GM23338 (cell line): ENCODE results near the gene ZBTB12. TPM values are rescaled to one million over a fixed set of nuclear protein-coding genes. Genes with fewer than 3 reads are reported as not detected.

ENCODE experiments used
- ATAC-seq: fragments of 200-7000 bp; cut with Tn5 transposase; 3 replicates; pipeline ENCODE4 v1.9.1; 2020
- DNase-seq: peaks from one replicate; pipeline ENCODE4 v3.0.0-alpha.2; 2015; ENCODE audit warnings: low spot score
- H2AFZ ChIP-seq: fragments of 200-600 bp; sonication (generic); 2 replicates; pipeline ENCODE4 v1.8.0; 2016; ENCODE audit warnings: antibody characterized with exemption, mild to moderate bottlenecking, moderate library complexity
- H3F3A ChIP-seq: fragments of 200-600 bp; sonication (generic); replicated peaks from 2 replicates; pipeline ENCODE4 v1.8.0; 2017; ENCODE audit warnings: antibody characterized with exemption, mixed run types, low read depth
- H3K27ac ChIP-seq: fragments of 200-600 bp; sonication (generic); 2 replicates; pipeline ENCODE4 v1.6.1; 2016; ENCODE audit warnings: low read depth
- H3K27me3 ChIP-seq: fragments of 200-600 bp; sonication (generic); 2 replicates; pipeline ENCODE4 v1.8.0; 2016; ENCODE audit warnings: mild to moderate bottlenecking, mixed run types, moderate library complexity; ENCODE audit not compliant: insufficient read depth
- H3K36me3 ChIP-seq: fragments of 200-600 bp; sonication (generic); 2 replicates; pipeline ENCODE4 v1.8.0; 2016; ENCODE audit warnings: mild to moderate bottlenecking; ENCODE audit not compliant: insufficient read depth
- H3K4me1 ChIP-seq: fragments of 200-600 bp; sonication (generic); 2 replicates; pipeline ENCODE4 v1.8.0; 2016; ENCODE audit warnings: mild to moderate bottlenecking, moderate library complexity; ENCODE audit not compliant: insufficient read depth
- H3K4me2 ChIP-seq: fragments of 200-600 bp; sonication (generic); 2 replicates; pipeline ENCODE4 v1.7.1; 2017; ENCODE audit warnings: mixed run types
- H3K4me3 ChIP-seq: fragments of 200-600 bp; sonication (generic); 2 replicates; pipeline ENCODE4 v1.6.1; 2016; ENCODE audit warnings: mixed run types
- H3K79me2 ChIP-seq: fragments of 200-600 bp; sonication (generic); replicated peaks from 2 replicates; pipeline ENCODE4 v1.8.0; 2017; ENCODE audit warnings: mild to moderate bottlenecking; ENCODE audit not compliant: insufficient read depth
- H3K9me2 ChIP-seq: fragments of 200-600 bp; sonication (generic); 2 replicates; pipeline ENCODE4 v1.8.0; 2017; ENCODE audit not compliant: insufficient read depth
- H4K20me1 ChIP-seq: fragments of 200-600 bp; sonication (generic); replicated peaks from 2 replicates; pipeline ENCODE4 v1.8.0; 2017; ENCODE audit warnings: mild to moderate bottlenecking; ENCODE audit not compliant: insufficient read depth
- H3K27ac Mint-ChIP-seq: 2 replicates; pipeline ENCODE4 v1.8.0; 2020; ENCODE audit warnings: inconsistent platforms, mild to moderate bottlenecking, moderate library complexity, mixed read lengths
- H3K27me3 Mint-ChIP-seq: 3 replicates; pipeline ENCODE4 v1.8.0; 2022; ENCODE audit warnings: low read depth, mild to moderate bottlenecking, moderate library complexity, mixed read lengths, inconsistent platforms; ENCODE audit not compliant: insufficient read depth, poor library complexity
- H3K36me3 Mint-ChIP-seq: 3 replicates; pipeline ENCODE4 v1.8.0; 2021; ENCODE audit warnings: low read depth, mild to moderate bottlenecking, inconsistent platforms, moderate library complexity, mixed read lengths
- H3K4me1 Mint-ChIP-seq: 3 replicates; pipeline ENCODE4 v1.8.0; 2020; ENCODE audit warnings: mild to moderate bottlenecking, inconsistent platforms, mixed read lengths
- H3K4me3 Mint-ChIP-seq: 3 replicates; pipeline ENCODE4 v1.8.0; 2021; ENCODE audit warnings: moderate library complexity, mild to moderate bottlenecking, inconsistent platforms, mixed read lengths
- H3K9me3 Mint-ChIP-seq: 3 replicates; pipeline ENCODE4 v1.8.0; 2020; ENCODE audit warnings: moderate library complexity, mild to moderate bottlenecking, inconsistent platforms, mixed read lengths
- JUNB ChIP-seq: IDR thresholded peaks from one replicate; pipeline ENCODE4 v1.6.1; 2016; ENCODE audit warnings: antibody characterized with exemption; ENCODE audit not compliant: unreplicated experiment
- ZNF462 ChIP-seq: fragments of 250-450 bp; sonication (Bioruptor Pico); IDR thresholded peaks from 2 replicates; pipeline ENCODE4 v1.5.0; 2020; ENCODE audit warnings: mild to moderate bottlenecking, moderate library complexity
- polyA plus RNA-seq: library from polyadenylated mRNA; unstranded; fragments of >200 nt; fragmentation: Nextera tagmentation; extraction: Ambion mirVana; gene quantifications from 2 replicates; pipeline ENCODE4 v1.2.1, GENCODE V29; 2016
- total RNA-seq: library from RNA; depleted of rRNA; stranded (reverse); fragments of >200 nt; shearing (Covaris generic); gene quantifications from 2 replicates; pipeline ENCODE4 v1.2.3, GENCODE V29; 2014
- TF ChIP-seq, protein P1 (sequence below): IDR thresholded peaks from one replicate; pipeline ENCODE4 v1.6.1; 2018; ENCODE audit warnings: antibody characterized with exemption; ENCODE audit not compliant: unreplicated experiment
- TF ChIP-seq, protein P2 (sequence below), 2 experiments: fragments of 200-600 bp in 1 of 2; sonication (generic) in 1 of 2; conservative IDR thresholded peaks; 2 replicates each; pipeline versions ENCODE4 v1.5.1 to v1.6.1; 2016 to 2017; ENCODE audit warnings: antibody characterized with exemption in 2 of 2, low read depth in 2 of 2, mild to moderate bottlenecking in 2 of 2, moderate library complexity in 1 of 2

ZBTB12 gene
- total and polyA plus RNA-seq, 2 experiments from 2014 or later = 0.18 to 14.4 TPM

GRCh38 chr6:31888276-31889258 lies 13.3 kb downstream of the ZBTB12 start:
- H3K4me3 ChIP-seq = no peak overlapping the region
- TF ChIP-seq, protein P1, sequence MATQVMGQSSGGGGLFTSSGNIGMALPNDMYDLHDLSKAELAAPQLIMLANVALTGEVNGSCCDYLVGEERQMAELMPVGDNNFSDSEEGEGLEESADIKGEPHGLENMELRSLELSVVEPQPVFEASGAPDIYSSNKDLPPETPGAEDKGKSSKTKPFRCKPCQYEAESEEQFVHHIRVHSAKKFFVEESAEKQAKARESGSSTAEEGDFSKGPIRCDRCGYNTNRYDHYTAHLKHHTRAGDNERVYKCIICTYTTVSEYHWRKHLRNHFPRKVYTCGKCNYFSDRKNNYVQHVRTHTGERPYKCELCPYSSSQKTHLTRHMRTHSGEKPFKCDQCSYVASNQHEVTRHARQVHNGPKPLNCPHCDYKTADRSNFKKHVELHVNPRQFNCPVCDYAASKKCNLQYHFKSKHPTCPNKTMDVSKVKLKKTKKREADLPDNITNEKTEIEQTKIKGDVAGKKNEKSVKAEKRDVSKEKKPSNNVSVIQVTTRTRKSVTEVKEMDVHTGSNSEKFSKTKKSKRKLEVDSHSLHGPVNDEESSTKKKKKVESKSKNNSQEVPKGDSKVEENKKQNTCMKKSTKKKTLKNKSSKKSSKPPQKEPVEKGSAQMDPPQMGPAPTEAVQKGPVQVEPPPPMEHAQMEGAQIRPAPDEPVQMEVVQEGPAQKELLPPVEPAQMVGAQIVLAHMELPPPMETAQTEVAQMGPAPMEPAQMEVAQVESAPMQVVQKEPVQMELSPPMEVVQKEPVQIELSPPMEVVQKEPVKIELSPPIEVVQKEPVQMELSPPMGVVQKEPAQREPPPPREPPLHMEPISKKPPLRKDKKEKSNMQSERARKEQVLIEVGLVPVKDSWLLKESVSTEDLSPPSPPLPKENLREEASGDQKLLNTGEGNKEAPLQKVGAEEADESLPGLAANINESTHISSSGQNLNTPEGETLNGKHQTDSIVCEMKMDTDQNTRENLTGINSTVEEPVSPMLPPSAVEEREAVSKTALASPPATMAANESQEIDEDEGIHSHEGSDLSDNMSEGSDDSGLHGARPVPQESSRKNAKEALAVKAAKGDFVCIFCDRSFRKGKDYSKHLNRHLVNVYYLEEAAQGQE = no peak
- TF ChIP-seq, protein P2, sequence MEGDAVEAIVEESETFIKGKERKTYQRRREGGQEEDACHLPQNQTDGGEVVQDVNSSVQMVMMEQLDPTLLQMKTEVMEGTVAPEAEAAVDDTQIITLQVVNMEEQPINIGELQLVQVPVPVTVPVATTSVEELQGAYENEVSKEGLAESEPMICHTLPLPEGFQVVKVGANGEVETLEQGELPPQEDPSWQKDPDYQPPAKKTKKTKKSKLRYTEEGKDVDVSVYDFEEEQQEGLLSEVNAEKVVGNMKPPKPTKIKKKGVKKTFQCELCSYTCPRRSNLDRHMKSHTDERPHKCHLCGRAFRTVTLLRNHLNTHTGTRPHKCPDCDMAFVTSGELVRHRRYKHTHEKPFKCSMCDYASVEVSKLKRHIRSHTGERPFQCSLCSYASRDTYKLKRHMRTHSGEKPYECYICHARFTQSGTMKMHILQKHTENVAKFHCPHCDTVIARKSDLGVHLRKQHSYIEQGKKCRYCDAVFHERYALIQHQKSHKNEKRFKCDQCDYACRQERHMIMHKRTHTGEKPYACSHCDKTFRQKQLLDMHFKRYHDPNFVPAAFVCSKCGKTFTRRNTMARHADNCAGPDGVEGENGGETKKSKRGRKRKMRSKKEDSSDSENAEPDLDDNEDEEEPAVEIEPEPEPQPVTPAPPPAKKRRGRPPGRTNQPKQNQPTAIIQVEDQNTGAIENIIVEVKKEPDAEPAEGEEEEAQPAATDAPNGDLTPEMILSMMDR (conservative IDR thresholded peaks at IDR 0.05; ENCODE audit: low read depth in 2 of 2) = peak; percentile 77 to 84
- H3K27me3 ChIP-seq = no peaks in the 10 kb centered on the region
- H4K20me1 ChIP-seq = peaks cover 30% of the 10 kb centered on the region
- Mint-ChIP-seq H3K9me3 (no peaks in the 10 kb centered on the region; the same call in 2 of the 3 replicates), H3K4me3 (no peak overlapping the region), H3K27ac (no peak overlapping the region), H3K27me3 (peaks cover 3% of the 10 kb centered on the region), H3K36me3 (peaks cover 93% of the 10 kb centered on the region), H3K4me1 (no peaks in the 10 kb centered on the region; the same call in 2 of the 3 replicates)
- H3K4me2 ChIP-seq = no peak overlapping the region
- H3K4me1 ChIP-seq = no peaks in the 10 kb centered on the region
- peaks cover 39% of the 10 kb centered on the region for H3K36me3 ChIP-seq
- H2AFZ ChIP-seq = no peak overlapping the region
- DNase-seq (peak; percentile 86), ATAC-seq (peak; percentile 94)
- peaks cover 10% of the 10 kb centered on the region; the same call in 1 of the 2 replicates for H3F3A ChIP-seq
- no peaks in the 10 kb centered on the region for H3K79me2 ChIP-seq
- no peak overlapping the region for H3K27ac ChIP-seq
- H3K9me2 ChIP-seq = no peaks in the 10 kb centered on the region

DNA sequence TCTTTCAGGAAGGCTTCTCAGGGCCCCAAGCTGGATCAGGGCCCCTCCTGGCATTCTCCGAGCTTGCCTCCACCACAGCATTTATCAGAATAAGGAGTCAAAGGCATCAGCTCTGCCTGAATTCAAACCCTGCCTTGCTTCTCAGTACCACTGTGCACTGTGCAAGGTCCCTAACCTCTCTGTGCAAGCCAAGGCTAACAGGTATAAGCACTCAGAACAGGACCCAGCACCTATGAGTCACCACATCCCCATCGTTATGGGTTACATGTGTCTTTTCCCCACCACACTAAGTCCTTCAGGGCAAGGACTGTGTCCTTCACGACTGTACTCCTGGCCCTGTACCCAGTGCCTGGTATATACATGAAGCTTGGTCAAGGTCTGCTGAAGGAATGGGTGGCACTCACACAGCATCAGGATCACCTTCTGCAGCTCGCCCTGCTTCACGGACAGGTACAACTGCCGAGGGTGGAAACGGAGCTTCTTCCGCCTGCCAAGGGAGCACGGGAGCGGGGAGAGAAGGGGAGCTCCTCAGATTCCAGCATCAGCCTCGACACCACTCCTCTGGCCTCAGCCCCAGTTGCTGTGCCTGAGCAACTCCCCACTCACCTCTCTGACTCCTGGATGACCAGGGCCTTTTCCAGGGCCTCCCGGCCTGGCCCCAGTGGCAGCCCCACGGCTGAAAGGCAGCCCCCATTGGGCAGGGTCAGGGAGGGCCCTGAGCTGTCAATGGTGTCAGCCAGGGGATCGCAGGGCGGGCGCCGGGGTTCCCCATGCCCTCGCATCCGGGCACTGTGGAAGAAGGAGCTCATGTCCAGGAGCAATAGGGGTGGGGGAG lies 14.5 kb downstream of the ZBTB12 start:
- Mint-ChIP-seq H3K27ac (no peak overlapping the region), H3K27me3 (peaks cover 3% of the 10 kb centered on the region), H3K9me3 (no peaks in the 10 kb centered on the region; the same call in 2 of the 3 replicates), H3K4me1 (no peaks in the 10 kb centered on the region; the same call in 2 of the 3 replicates), H3K36me3 (peaks cover 93% of the 10 kb centered on the region), H3K4me3 (no peak overlapping the region)
- Histone ChIP-seq H3K4me2 (no peak overlapping the region), H3K27ac (no peak overlapping the region), H3K79me2 (no peaks in the 10 kb centered on the region), H3F3A (peaks cover 10% of the 10 kb centered on the region; the same call in 1 of the 2 replicates), H3K36me3 (peaks cover 48% of the 10 kb centered on the region), H4K20me1 (peaks cover 19% of the 10 kb centered on the region), H3K27me3 (no peaks in the 10 kb centered on the region), H3K4me1 (no peaks in the 10 kb centered on the region), H3K9me2 (no peaks in the 10 kb centered on the region), H2AFZ (no peak overlapping the region), H3K4me3 (no peak overlapping the region)
- DNase-seq (no peak), ATAC-seq (no peak)
- TF ChIP-seq ZNF462 (CRISPR knock-in tag) = no peak
- TF ChIP-seq JUNB = no peak
